NCI-H2196 treated with DMSO at 0.1 percent for 48 hours (cell line): ENCODE data around the gene DNAJB6.

Source experiments
- DNase-seq: peaks from one replicate; lab custom pipeline; 2025; ENCODE audit not compliant: unreplicated experiment; lab: John Stamatoyannopoulos, UW

Gene DNAJB6

DNA sequence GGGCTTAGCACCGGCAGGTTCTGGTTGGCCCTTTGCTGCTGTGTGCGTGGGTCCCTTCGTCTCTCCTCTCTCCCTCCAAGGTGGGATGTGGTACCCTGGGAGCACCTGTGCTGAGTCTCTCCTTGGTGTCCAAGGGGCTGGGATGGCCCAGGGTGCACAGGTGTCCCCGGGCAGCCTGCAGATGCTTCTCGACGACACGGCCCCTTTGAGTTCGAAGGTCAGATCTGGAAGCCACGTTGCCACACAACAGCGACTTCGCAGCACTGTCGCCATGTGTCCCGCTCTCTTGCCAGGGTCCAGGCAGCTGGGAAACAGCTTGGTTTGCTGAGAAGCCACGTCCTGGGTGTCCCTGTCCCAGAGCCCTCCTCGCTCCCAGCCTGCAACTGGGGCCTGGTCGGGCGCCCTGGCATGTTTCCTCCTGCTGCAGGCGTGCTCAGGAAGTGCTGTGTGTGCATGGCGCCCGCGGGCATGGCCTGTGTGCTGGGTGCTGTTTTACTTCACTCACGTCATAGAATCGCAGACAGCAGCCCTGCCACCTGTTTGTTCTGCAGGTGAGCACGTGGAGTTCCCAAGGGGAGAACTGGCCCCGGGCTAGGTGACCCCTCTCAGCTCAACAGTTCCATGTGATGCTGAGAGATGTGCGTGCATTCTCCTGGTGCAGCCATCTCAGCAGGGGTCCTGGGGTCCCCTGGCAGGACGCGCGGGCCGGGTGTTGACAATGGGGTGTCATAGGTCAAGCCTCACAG, 70.9 kb downstream of the DNAJB6 start:
- DNase-seq: no peak

- no peak for DNase-seq
Observed at GRCh38 chr7:157408258-157409101, 71.7 kb downstream of the DNAJB6 start.

GRCh38 chr7:157409149-157409752, 72.4 kb downstream of the DNAJB6 start:
- no peak for DNase-seq

- DNase-seq: no peak
Observed at GRCh38 chr7:157409753-157410727, 73.2 kb downstream of the DNAJB6 start.

DNA sequence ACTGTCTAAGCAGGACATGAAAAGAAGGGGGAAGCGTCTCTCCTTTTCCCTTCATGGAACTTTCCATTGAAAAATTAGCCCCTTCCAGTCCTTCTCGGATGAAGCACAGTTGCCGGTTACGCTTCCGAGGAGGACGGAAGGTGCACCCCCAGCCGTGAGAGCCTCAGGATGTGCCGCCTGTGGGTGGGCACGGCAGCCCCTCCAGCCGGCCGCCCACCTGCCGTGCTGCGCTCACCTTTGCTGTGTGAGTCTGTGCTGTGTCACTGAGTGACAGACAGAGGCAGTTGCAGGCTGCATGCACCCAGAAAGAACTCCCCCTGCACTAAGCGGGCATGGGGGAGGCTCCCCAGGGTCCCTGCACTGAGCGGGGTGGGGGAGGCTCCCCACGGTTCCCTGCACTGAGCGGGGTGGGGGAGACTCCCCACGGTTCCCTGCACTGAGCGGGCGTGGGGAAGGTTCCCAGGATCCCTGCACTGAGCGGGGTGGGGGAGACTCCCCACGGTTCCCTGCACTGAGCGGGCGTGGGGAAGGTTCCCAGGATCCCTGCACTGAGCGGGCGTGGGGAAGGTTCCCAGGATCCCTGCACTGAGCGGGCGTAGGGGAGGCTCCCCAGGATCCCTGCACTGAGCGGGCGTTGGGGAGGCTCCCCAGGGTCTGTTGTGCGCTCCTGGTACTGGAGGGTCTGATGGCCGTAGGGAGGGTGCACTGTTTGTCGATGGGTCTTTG, 74.2 kb downstream of the DNAJB6 start:
- no peak for DNase-seq

DNA sequence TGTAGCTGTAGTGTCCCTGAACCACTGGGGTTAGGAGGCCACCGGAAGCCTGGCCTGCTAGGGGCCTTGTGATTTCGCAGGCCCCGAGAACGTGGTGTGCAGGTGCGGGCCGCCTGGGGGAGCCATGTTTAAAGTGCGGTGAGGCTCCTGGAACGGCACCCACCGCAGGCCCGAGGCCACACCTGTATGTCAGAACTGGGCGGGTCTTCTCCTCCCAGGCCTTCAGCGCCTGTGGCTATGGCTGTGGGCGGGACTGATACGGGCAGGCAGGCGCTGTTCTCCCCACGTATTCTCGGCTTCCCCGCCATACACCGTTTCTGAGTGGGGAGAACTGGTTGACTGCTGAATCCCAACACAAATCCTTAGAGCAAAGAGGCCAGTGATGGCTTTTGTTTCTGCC, 74.8 kb downstream of the DNAJB6 start:
- no peak for DNase-seq

- no peak for DNase-seq
Observed at GRCh38 chr7:157412021-157412443, 75.2 kb downstream of the DNAJB6 start.

- no peak for DNase-seq
Observed at GRCh38 chr7:157412491-157413180, 75.8 kb downstream of the DNAJB6 start.

DNA sequence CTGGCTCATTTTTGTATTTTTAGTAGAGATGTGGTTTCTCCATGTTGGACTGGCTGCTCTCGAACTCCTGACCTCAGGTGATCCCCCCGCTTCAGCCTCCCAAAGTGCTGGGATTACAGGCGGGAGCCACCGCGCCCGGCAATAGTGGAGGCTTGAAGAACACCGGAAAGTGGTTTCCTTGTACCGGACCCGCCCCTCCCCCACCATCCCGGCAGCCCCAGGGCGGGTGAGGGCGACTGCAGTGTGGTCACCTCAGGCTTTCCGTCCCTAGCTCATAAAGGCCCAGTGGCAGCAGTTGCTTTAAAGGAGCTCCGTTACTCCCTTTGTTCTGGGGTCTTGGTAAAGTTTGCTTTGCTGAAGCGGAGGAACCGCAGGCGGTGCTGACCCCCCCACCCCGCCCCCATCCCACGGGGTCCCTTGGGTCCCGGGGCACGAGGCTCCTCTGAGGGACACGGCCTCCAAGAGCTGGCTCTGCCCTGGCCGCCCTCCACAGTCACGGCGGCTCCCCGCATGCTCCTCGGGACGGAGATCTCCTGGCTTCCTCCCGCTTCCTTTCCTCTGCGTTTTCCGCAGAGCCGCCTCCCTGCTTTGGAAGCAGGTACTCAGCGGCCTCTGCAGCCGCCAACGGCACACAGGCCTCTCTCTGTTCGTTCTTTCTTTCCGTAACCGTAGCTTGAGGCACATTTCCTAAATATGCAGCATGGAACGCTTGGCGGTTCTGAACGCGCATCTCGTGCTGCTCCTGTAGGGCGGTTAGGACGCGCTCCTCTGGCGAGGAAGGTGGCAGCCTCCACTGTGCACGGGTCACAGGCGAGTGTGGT, 77.3 kb downstream of the DNAJB6 start:
- no peak for DNase-seq

- no peak for DNase-seq
Observed at GRCh38 chr7:157414702-157415096, 77.9 kb downstream of the DNAJB6 start.

DNA sequence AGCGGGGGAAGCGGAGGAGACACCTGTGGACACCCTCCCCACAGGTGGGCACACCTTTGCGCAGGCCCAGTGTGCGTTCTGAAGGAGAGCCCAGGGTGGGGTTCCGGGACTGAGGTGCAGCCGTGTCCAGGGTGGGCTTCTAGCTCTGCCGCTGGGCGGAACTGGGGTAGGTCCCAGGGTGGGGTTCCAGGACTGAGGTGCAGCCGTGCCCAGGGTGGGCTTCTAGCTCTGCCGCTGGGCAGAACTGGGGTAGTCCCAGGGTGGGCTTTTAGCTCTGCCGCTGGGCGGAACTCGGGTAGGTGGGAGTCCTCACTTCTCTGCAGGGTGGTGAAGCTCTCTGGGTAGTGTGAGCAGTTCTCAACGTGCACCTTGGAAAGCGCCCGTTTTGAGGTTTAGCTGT, 78.7 kb downstream of the DNAJB6 start:
- no peak for DNase-seq

GRCh38 chr7:157416011-157416410, 79.2 kb downstream of the DNAJB6 start:
- no peak for DNase-seq

DNA sequence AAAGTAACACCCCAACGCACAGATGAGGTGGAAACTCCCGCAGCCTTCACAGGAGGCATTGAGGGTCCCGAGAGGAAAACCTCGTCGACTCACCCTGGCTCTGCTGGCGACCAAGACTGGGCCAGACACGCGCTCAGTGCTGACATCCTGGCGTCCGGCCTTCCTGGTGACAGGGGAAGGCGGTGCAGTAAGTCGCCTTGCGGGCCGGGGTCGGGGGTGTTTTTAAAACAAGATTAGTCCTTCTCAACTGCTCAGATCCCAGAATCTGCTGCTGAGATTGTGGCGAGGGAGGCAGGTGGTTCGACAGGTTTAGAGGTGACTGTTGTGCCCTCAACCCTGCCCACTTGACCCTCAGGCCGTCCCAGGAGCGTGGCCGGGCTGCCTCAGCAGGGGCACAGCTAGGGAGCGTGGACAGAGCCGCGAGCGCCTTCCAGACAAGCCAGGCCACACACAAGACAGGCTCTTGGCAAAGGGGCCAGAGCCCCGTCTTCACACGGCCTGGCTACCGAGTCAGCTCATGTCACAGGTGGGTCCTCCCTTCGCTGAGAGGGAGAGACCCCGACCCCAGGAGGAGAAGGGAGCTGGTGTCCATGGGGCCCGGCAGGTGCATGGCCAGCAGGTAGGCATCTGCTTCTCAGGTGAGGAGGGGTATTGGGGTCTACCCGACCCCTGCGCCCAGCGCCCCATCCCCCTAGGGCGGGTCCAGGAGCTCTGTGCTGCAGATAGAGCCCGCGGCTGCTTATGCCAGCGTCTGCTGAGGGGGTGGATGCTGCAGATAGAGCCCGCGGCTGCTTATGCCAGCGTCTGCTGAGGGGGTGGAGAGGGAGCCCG, 81.6 kb downstream of the DNAJB6 start:
- no peak for DNase-seq

DNA sequence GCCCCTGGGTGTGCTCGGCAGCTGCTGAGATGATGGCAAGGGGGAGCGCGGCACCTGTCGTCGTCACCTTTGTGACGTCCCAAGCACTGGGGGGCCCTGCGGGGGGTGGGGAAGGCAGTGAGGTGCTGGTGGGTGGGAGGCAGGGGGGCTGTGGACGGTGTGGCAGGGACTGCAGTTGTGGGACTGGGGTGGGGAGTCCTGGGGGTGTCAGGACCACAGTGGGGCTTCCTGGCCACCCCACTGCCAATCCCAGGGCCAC, 82.2 kb downstream of the DNAJB6 start:
- DNase-seq: no peak

DNA sequence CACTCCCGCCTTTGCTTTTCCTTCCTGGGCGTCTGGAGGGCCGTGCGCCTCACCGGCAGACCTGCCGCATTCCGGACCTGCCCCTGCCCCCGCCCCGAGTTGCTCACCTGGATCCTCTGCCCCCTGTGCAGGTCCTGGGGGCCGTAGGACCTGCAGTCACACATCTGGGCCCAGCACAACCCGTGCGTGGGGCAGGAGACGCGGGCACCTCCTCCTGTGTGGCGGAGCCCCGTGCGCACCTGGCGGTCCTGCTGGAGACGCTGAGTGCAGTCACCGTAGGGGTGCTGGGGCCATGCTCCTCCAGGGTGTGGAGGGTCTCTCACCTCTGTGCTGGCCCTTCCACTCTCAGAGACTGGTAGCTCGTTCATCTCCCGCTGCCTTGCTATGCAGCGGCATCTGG, 85.5 kb downstream of the DNAJB6 start:
- DNase-seq: no peak

- no peak for DNase-seq
Observed at GRCh38 chr7:157423348-157423747, 86.5 kb downstream of the DNAJB6 start.

DNA sequence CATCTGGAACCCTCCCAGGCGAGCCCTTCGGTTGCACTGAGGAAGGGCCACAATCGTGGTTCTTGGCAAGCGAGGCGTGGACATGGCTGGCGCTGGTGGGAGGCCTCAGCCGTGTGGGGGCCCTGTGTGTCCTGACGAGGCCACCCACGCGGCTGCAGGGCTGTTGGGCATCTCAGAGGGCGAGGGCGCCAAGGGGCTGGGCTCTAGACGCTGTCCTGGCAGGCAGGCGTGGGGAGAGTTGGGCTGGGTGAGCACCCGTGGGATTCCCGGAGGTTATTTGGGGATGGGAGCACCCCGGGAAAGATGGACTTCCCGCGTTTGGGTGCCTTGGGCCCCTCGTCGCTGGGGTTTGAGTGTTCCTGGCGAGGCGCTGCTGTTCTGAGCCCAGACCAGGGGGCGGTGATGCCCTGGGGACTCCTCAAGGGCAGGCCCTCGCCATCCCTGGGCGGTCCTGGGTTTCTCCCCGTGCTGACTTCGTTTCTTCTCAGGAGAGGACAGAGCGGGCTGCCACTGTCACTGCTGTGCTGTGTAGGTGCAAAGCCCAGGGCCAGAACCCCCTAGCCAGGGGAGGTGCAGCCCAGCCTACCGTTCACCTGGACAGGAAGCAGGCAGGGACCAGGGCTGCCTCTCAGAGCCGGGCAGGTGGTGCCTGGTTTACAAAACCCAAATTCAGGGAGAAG, 87.2 kb downstream of the DNAJB6 start:
- no peak for DNase-seq
